HEK293 (cell line): Measurements from ENCODE around the gene METTL22.

ENCODE experiments used
- CTCF ChIA-PET: fragments of 350-600 bp; formaldehyde crosslinking; extraction: SDS; loops from one replicate; lab custom pipeline; 2021; ENCODE audit warnings: antibody characterized with exemption; lab: Yijun Ruan, JAX
- POLR2A ChIA-PET: fragments of 300-600 bp; formaldehyde crosslinking; extraction: SDS; loops from one replicate; lab custom pipeline; 2020; ENCODE audit warnings: antibody characterized with exemption, inconsistent platforms; lab: Yijun Ruan, JAX
- H3K27ac ChIP-seq: fragments of 200-500 bp; sonication (Bioruptor generic); 2 replicates; pipeline ENCODE4 v1.5.1; 2014; ENCODE audit warnings: low read depth, low read length, control low read depth, inconsistent platforms; ENCODE audit errors: extremely low read depth
- H3K36me3 ChIP-seq, 2 experiments: fragments of 200-500 bp in 1 of 2; sonication (Bioruptor generic) in 1 of 2; 1 replicate in 1 of 2; 2 replicates in 1 of 2; pipeline ENCODE4 v1.5.1; 2014 to 2017; ENCODE audit warnings: inconsistent platforms in 2 of 2, low read length in 2 of 2; ENCODE audit not compliant: control insufficient read depth in 2 of 2, insufficient read depth in 1 of 2
- H3K4me1 ChIP-seq: fragments of 200-500 bp; sonication (Bioruptor generic); 2 replicates; pipeline ENCODE4 v1.5.1; 2014; ENCODE audit warnings: mild to moderate bottlenecking, low read length, inconsistent platforms; ENCODE audit not compliant: control insufficient read depth, insufficient read depth
- H3K4me3 ChIP-seq: 2 replicates; pipeline ENCODE4 v1.5.1; 2011; ENCODE audit warnings: low read depth, mild to moderate bottlenecking, control low read depth, low read length, moderate library complexity
- H3K9me3 ChIP-seq: fragments of 200-500 bp; sonication (Bioruptor generic); 2 replicates; pipeline ENCODE4 v1.5.1; 2014; ENCODE audit warnings: low read depth, low read length, inconsistent platforms; ENCODE audit not compliant: control insufficient read depth, insufficient read depth
- ATF2 ChIP-seq: fragments of 450-650 bp; formaldehyde crosslinking; IDR thresholded peaks from 2 replicates; pipeline ENCODE4 v1.5.1; 2016; ENCODE audit warnings: missing biosample characterization, missing genetic modification characterization, low read depth
- BCL11B ChIP-seq: fragments of 450-650 bp; formaldehyde crosslinking; IDR thresholded peaks from 2 replicates; pipeline ENCODE4 v1.5.1; 2016; ENCODE audit warnings: low read depth, missing biosample characterization, missing genetic modification characterization
- ELK4 ChIP-seq: IDR thresholded peaks from 2 replicates; pipeline ENCODE4 v1.6.1; 2011; ENCODE audit warnings: mild to moderate bottlenecking, low read depth, low read length, borderline replicate concordance
- KLF16 ChIP-seq: fragments of 450-650 bp; formaldehyde crosslinking; IDR thresholded peaks from 2 replicates; pipeline ENCODE4 v1.5.1; 2017; ENCODE audit warnings: missing biosample characterization, missing genetic modification characterization
- KLF7 ChIP-seq: fragments of 450-650 bp; formaldehyde crosslinking; IDR thresholded peaks from 2 replicates; pipeline ENCODE4 v1.5.1; 2016; ENCODE audit warnings: missing biosample characterization, missing genetic modification characterization, borderline replicate concordance
- OSR2 ChIP-seq: fragments of 450-650 bp; formaldehyde crosslinking; IDR thresholded peaks from 2 replicates; pipeline ENCODE4 v1.5.1; 2016; ENCODE audit warnings: missing biosample characterization, missing genetic modification characterization
- ZBTB20 ChIP-seq: fragments of 450-650 bp; formaldehyde crosslinking; IDR thresholded peaks from 2 replicates; pipeline ENCODE4 v1.5.1; 2016; ENCODE audit warnings: missing biosample characterization, missing genetic modification characterization
- ZBTB7A ChIP-seq: fragments of 450-650 bp; formaldehyde crosslinking; IDR thresholded peaks from 2 replicates; pipeline ENCODE4 v1.5.1; 2016; ENCODE audit warnings: low read depth, missing biosample characterization, missing genetic modification characterization
- ZFP3 ChIP-seq: fragments of 450-650 bp; formaldehyde crosslinking; IDR thresholded peaks from 2 replicates; pipeline ENCODE4 v1.5.1; 2016; ENCODE audit warnings: low read depth, missing biosample characterization, missing genetic modification characterization
- ZFP69B ChIP-seq: fragments of 450-650 bp; formaldehyde crosslinking; IDR thresholded peaks from 2 replicates; pipeline ENCODE4 v1.5.1; 2016; ENCODE audit warnings: missing biosample characterization, missing genetic modification characterization
- ZNF148 ChIP-seq: fragments of 450-650 bp; formaldehyde crosslinking; IDR thresholded peaks from 2 replicates; pipeline ENCODE4 v1.5.0; 2017; ENCODE audit warnings: missing biosample characterization, missing genetic modification characterization, borderline replicate concordance
- ZNF174 ChIP-seq: fragments of 450-650 bp; formaldehyde crosslinking; IDR thresholded peaks from 2 replicates; pipeline ENCODE4 v1.5.0; 2017; ENCODE audit warnings: missing biosample characterization, mild to moderate bottlenecking, missing genetic modification characterization
- ZNF202 ChIP-seq: fragments of 450-650 bp; formaldehyde crosslinking; IDR thresholded peaks from 2 replicates; pipeline ENCODE4 v1.5.1; 2016; ENCODE audit warnings: missing biosample characterization, missing genetic modification characterization, borderline replicate concordance
- ZNF211 ChIP-seq: fragments of 450-650 bp; formaldehyde crosslinking; IDR thresholded peaks from 2 replicates; pipeline ENCODE4 v1.5.1; 2016; ENCODE audit warnings: low read depth, missing biosample characterization, missing genetic modification characterization
- ZNF214 ChIP-seq: fragments of 450-650 bp; formaldehyde crosslinking; IDR thresholded peaks from 2 replicates; pipeline ENCODE4 v1.5.1; 2017; ENCODE audit warnings: missing biosample characterization, mild to moderate bottlenecking, missing genetic modification characterization, borderline replicate concordance
- ZNF274 ChIP-seq, 2 experiments: fragments of 200-500 bp in 1 of 2; fragments of 450-650 bp in 1 of 2; sonication (Bioruptor generic) in 1 of 2; formaldehyde crosslinking in 1 of 2; IDR thresholded peaks; 2 replicates each; pipeline versions ENCODE4 v1.5.1 to v1.6.1; 2014 to 2016; ENCODE audit warnings: borderline replicate concordance in 1 of 2, inconsistent platforms in 1 of 2, low read length in 1 of 2, missing biosample characterization in 1 of 2, missing genetic modification characterization in 1 of 2
- ZNF362 ChIP-seq: fragments of 450-650 bp; formaldehyde crosslinking; IDR thresholded peaks from 2 replicates; pipeline ENCODE4 v1.5.1; 2016; ENCODE audit warnings: missing biosample characterization, missing genetic modification characterization
- ZNF398 ChIP-seq: fragments of 450-650 bp; formaldehyde crosslinking; IDR thresholded peaks from 2 replicates; pipeline ENCODE4 v1.5.1; 2017; ENCODE audit warnings: missing biosample characterization, missing genetic modification characterization
- ZNF544 ChIP-seq: fragments of 450-650 bp; formaldehyde crosslinking; IDR thresholded peaks from 2 replicates; pipeline ENCODE4 v1.5.0; 2017; ENCODE audit warnings: missing biosample characterization, missing genetic modification characterization
- ZNF555 ChIP-seq: fragments of 450-650 bp; formaldehyde crosslinking; conservative IDR thresholded peaks from 2 replicates; pipeline ENCODE4 v1.5.1; 2017; ENCODE audit warnings: missing biosample characterization, mild to moderate bottlenecking, missing genetic modification characterization, inconsistent platforms
- ZNF561 ChIP-seq: fragments of 450-650 bp; IDR thresholded peaks from 2 replicates; pipeline ENCODE4 v1.5.1; 2018; ENCODE audit warnings: missing biosample characterization, missing genetic modification characterization, borderline replicate concordance
- ZNF621 ChIP-seq: fragments of 450-650 bp; formaldehyde crosslinking; IDR thresholded peaks from 2 replicates; pipeline ENCODE4 v1.5.1; 2017; ENCODE audit warnings: missing biosample characterization, missing genetic modification characterization
- ZNF624 ChIP-seq: fragments of 450-650 bp; formaldehyde crosslinking; IDR thresholded peaks from 2 replicates; pipeline ENCODE4 v1.5.1; 2017; ENCODE audit warnings: missing biosample characterization, missing genetic modification characterization
- ZNF629 ChIP-seq: fragments of 450-650 bp; formaldehyde crosslinking; IDR thresholded peaks from 2 replicates; pipeline ENCODE4 v1.5.1; 2017; ENCODE audit warnings: missing biosample characterization, missing genetic modification characterization
- ZNF670 ChIP-seq: fragments of 450-650 bp; formaldehyde crosslinking; IDR thresholded peaks from 2 replicates; pipeline ENCODE4 v1.5.1; 2016; ENCODE audit warnings: missing biosample characterization, missing genetic modification characterization, low read depth
- ZNF747 ChIP-seq: fragments of 450-650 bp; formaldehyde crosslinking; IDR thresholded peaks from 2 replicates; pipeline ENCODE4 v1.5.1; 2016; ENCODE audit warnings: missing biosample characterization, missing genetic modification characterization
- ZNF777 ChIP-seq: fragments of 450-650 bp; formaldehyde crosslinking; IDR thresholded peaks from 2 replicates; pipeline ENCODE4 v1.5.1; 2017; ENCODE audit warnings: missing biosample characterization, missing genetic modification characterization, borderline replicate concordance
- ZSCAN16 ChIP-seq: fragments of 450-650 bp; formaldehyde crosslinking; IDR thresholded peaks from 2 replicates; pipeline ENCODE4 v1.5.1; 2016; ENCODE audit warnings: missing biosample characterization, missing genetic modification characterization
- ZSCAN4 ChIP-seq: fragments of 450-650 bp; formaldehyde crosslinking; IDR thresholded peaks from 2 replicates; pipeline ENCODE4 v1.5.1; 2017; ENCODE audit warnings: missing biosample characterization, missing genetic modification characterization

METTL22 gene

GRCh38 chr16:8590811-8591210 is 30.7 kb upstream of the METTL22 start (continued):
- no peak for TF ChIP-seq ZNF398 (tag by site-specific recombination)
- TF ChIP-seq ZNF362: no peak
- TF ChIP-seq BCL11B (tag by site-specific recombination): no peak
- no peak for TF ChIP-seq ZNF274 (IDR thresholded peaks at IDR 0.05; ENCODE audit: low read length)
- TF ChIP-seq ZNF274 (tag by site-specific recombination; IDR thresholded peaks at IDR 0.05; ENCODE audit: borderline replicate concordance): peak; percentile 36; the same call in 1 of the 2 replicates
- TF ChIP-seq OSR2: no peak
- TF ChIP-seq ZNF747: no peak
- no peak for TF ChIP-seq ZBTB7A (tag by site-specific recombination)
- no peak for TF ChIP-seq ZNF202 (tag by site-specific recombination)
- TF ChIP-seq ZNF777 (tag by site-specific recombination): no peak
- no peak for TF ChIP-seq KLF16 (tag by site-specific recombination)
- TF ChIP-seq ZNF174 (tag by site-specific recombination): no peak
- no peak for TF ChIP-seq ZNF629
- no peak for TF ChIP-seq ATF2 (tag by site-specific recombination)
- TF ChIP-seq KLF7 (tag by site-specific recombination): no peak
- TF ChIP-seq ZSCAN4 (tag by site-specific recombination): no peak
- no peak for TF ChIP-seq ZNF211 (tag by site-specific recombination)

GRCh38 chr16:8591451-8591850 is 30.0 kb upstream of the METTL22 start:
- Histone ChIP-seq H3K27ac (no peak overlapping the region), H3K4me1 (no peaks in the 10 kb centered on the region), H3K9me3 (no peaks in the 10 kb centered on the region), H3K4me3 (no peak overlapping the region), H3K36me3 (no peaks in the 10 kb centered on the region)
- POLR2A ChIA-PET: no interaction called here
- CTCF ChIA-PET: no interaction called here
- 0 out of 2 replicates have a peak, but pooled peaks have one; percentile 17 for TF ChIP-seq ZBTB20 (tag by site-specific recombination)
- 0 out of 2 replicates have a peak, but pooled peaks have one; percentile 63 for TF ChIP-seq ZNF670
- TF ChIP-seq OSR2: no peak
- TF ChIP-seq ZNF624: no peak
- no peak for TF ChIP-seq ZNF148 (tag by site-specific recombination)
- no peak for TF ChIP-seq ZNF214 (tag by site-specific recombination)
- no peak for TF ChIP-seq ZNF555
- TF ChIP-seq ZNF544 (tag by site-specific recombination): no peak
- TF ChIP-seq ELK4: no peak
- TF ChIP-seq ZSCAN16 (tag by site-specific recombination): no peak
- no peak for TF ChIP-seq ZFP3 (tag by site-specific recombination)
- no peak for TF ChIP-seq ZNF561 (tag by site-specific recombination)
- TF ChIP-seq ZNF621: no peak
- no peak for TF ChIP-seq ZFP69B (tag by site-specific recombination)
